Embryonic facial prominence (tissue), 1 donor: Measurements from ENCODE around the gene NRG3.
"Not testable (repeated sequence)": the region's sequence is repeated elsewhere in the genome, so short reads cannot be mapped to it uniquely, and the experiment has no call there.

Experiments used
- DNase-seq: peaks from one replicate; pipeline ENCODE4 v3.0.0-alpha.2; 2016; ENCODE audit errors: extremely low spot score

The NRG3 gene

DNA sequence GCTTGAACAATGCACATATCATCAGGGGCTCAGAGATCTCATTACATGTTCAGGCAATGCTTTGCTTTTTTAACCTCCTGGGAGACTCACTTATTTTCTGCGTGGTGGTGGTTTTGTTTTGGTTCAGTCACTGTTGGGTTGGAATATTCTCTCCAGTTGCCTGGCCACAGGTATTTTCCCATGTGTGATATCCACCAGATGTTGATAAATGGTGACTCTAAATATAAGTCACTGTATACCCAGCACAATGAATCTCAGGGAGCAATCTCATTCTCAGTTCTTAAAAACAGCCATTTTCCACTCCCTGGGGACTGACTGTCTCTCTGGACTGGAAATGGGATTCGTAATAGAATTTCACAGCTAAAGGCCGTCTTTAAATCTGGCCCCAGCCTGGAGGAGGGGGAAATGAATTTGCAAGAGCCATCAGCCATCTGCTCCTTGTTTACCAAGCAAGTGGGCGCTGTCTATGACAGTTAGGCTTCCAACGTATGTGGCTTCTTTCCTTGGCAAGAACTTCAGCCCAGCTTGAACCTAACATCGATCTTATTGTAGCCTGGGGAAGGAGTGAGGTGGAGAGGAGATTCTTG is 1106.2 kb downstream of the NRG3 start:
- no peak for DNase-seq

DNA sequence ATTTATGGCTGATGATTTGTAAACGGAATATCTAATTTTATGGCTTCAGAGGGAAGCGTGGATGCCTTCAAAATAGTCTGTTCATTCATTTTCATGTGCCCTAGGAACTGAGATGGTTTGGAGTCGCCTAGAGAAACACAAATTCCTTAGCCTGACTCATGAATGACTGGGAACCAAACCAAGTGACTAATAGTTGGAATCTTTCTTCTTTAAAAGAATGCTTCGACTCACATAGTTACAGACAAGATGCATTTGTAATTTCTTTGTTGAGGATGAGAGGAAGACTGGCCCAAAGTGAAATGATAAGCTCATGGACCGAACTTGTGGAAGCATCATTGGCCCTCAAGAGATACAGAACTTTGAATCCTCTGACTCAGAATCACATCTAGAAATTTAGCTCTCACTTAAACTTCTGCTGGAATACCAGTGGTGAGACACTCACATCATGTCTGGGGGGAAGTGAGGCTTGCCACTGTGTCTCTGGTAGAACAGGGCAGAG is 1107.2 kb downstream of the NRG3 start:
- DNase-seq = no peak

DNA sequence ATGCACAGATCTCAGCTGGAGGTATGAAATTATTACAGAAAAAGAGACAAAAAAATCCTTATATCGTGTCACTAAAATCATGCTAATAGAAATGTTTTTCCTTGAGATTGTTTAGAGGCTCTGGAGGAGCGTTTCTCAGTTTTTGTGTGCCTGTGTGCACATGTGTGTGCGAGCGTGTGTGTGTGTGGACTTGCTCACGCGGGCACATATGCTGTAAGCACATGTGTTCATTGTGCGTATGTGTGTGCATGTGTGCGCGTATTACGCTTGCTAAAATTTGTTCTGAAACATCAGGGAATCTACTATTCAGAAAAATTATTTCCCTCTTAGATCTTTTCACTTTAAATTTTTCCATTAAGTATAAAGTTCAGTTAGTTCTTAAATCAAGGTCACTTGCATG is 1111.2 kb downstream of the NRG3 start:
- DNase-seq = no peak

DNA sequence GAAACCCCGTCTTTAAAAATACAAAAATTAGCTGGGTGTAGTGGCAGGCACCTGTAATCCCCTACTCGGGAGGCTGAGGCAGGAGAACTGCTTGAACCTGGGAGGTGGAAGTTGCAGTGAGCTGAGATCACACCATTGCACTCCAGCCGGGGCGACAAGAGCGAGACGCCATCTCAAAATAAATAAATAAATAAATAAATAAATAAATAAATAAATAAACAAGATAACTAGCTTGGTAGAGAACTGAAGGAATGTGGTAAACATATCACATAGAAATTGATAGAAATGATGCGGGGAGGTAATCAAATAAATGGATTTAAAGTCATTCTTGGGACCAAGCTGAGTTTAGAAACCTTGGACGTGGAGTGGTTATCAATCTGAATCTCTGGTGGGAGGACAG is 1131.5 kb downstream of the NRG3 start:
- not testable (repeated sequence) for DNase-seq

DNA sequence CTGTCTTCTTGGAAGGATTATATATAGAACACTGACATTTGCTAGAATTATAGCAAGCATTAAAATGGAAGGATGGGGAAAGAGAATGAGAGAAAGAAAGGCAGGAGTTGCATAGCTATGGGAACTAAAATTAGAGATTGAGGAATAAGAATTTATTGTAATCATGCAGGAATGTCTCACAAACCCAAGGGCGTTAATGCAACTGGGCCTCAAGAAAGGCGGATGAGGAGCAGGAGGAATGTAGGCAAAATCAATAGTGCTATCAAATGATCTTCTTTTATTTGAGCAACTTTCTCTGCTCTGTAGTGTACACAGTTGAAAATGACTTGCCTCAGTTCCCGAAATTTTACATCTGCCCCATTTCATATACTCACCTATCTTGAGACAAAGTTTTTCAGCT is 1132.5 kb downstream of the NRG3 start:
- no peak for DNase-seq

DNA sequence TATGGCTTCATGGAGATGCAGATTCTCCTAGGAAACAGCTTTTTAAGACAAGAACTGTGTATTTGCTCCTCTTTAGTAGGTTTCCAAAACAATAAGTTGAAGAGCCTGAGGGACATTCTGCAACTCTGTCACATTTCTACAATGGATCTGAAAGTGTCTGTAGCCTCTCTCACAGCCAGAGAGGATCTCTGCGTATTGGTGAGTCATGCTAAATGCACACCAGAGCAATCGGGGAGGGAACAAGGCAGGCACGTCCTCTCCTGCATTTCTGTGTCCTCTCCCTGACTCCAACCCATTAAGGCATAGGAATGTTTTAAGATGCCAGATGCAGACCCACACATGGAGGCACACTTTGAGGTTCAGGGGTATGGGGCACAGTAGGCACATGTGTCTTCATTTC is 1137.9 kb downstream of the NRG3 start:
- no peak for DNase-seq

DNA sequence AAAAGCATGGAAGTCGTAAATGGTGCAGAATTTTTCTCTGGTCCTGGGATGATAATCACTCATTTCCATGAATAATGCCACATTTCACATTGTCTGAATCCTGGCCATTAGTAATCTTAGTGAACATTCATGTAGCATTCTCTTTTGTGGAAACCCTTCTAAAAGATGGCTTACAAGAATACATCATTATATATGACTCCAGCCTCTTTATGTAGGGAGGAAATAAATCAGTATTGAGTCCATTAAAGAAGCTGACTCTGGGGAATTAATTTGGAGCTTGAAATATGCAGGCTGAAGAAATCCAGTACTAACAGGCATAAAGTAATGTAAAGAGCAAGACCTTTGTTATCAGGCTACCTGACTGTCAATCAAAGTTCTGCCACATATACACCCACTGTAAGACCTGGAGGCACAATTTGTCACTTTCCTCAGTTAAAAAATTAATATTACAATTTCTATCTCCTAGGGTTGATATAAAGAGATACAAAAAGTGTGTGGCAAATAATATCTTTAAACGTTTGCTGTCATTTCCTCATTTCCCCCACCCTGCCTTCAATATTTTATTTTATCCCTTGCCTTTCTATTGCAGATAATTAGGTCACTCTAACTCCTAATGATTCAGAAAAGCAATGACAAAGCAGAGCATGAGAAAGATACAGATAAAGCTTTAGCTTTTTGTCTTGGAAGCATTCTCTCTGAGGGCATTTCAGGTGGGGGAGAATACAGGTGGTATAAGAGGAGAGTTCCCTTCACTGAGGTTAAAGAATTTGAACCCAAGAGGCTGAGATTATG is 1142.3 kb downstream of the NRG3 start:
- DNase-seq = no peak

DNA sequence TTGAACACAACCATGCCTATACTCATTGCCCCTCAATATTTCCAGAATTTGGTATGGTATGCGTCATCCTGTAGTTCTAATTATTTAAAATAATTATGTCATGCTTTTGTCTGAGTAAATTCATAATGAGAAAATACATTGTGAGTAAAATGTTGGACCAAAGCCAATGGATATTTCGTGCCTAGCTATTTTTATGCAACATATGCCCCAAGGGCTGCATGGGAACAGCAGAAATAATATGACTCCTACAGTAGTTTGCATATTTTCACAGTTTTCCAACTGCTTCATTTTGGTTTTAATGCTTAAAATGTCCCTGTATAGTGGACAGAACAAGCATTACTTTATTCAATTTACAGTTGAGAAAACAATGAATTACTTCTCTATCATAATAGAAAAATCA is 1148.7 kb downstream of the NRG3 start:
- no peak for DNase-seq
